DND-41 (cell line): ENCODE measurements around the gene BACH2.

Experiments
- CTCF ChIP-seq: IDR thresholded peaks from 2 replicates; pipeline ENCODE4 v1.5.1; 2012; ENCODE audit warnings: borderline replicate concordance, low read length, moderate library complexity, mild to moderate bottlenecking; ENCODE audit not compliant: poor library complexity, severe bottlenecking; ENCODE audit errors: extremely low read depth
- EZH2 ChIP-seq: IDR thresholded peaks from 3 replicates; pipeline ENCODE4 v1.6.1; 2012; ENCODE audit warnings: borderline replicate concordance, low read depth, mild to moderate bottlenecking, moderate library complexity, low read length, inconsistent platforms; ENCODE audit not compliant: severe bottlenecking

DNA sequence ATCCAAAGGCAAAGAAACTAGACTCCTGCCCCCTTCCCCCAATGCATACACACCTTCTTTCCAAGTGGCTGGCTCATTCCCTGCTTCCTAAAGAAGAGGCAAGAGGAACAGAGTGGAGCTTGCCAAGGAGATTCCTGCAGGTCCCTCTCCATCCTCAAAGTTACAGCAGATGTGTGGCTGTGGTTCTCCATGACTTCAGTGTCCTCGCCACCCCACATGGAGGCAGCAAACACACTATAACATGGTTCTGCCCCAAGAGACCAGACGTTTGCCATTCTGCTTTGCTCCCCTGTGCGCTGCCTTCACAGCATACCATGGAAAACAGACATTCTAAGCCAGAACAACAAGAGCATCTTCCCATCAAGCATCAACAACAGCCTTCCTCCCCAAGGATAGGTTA, 84.4 kb downstream of the BACH2 start:
- TF ChIP-seq CTCF: peak; percentile 22
- TF ChIP-seq EZH2: no peak
